Measurements from ENCODE around the gene AUH.

DNA sequence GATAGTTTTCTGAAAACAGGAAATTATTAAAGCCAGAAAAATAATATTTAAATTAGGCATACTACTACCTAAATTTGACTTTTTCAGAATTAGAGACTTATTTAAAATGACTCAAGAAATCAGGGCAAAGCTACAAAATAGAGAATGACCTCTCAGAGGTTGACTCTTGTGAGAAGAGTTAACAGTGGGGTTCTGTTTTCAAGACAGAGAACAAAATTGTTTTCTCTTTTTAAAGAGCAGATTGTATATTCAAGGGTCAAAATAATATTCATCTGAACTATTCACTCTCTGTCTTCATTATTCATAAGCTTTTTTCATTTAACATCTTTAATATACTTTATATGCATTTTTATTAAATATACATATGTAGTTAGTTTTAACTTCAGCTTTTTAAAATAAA is 21.9 kb upstream of the AUH start:
- TF ChIP-seq FOXM1 (IDR thresholded peaks at IDR 0.05; ENCODE audit: borderline replicate concordance) (no peak), ARNT (IDR thresholded peaks at IDR 0.05) (no peak), HDGF (IDR thresholded peaks at IDR 0.05; ENCODE audit: borderline replicate concordance) (no peak), SUZ12 (IDR thresholded peaks at IDR 0.05) (no peak), TARDBP (IDR thresholded peaks at IDR 0.05) (no peak), SP1 (IDR thresholded peaks at IDR 0.05) (no peak), ELF4 (IDR thresholded peaks at IDR 0.05) (no peak), L3MBTL2 (conservative IDR thresholded peaks at IDR 0.05) (no peak), LEF1 (IDR thresholded peaks at IDR 0.05; ENCODE audit: borderline replicate concordance) (no peak), ZNF384 (IDR thresholded peaks at IDR 0.05) (no peak), BHLHE40 (IDR thresholded peaks at IDR 0.05; ENCODE audit: borderline replicate concordance) (no peak)
- TF ChIP-seq, protein P1, sequence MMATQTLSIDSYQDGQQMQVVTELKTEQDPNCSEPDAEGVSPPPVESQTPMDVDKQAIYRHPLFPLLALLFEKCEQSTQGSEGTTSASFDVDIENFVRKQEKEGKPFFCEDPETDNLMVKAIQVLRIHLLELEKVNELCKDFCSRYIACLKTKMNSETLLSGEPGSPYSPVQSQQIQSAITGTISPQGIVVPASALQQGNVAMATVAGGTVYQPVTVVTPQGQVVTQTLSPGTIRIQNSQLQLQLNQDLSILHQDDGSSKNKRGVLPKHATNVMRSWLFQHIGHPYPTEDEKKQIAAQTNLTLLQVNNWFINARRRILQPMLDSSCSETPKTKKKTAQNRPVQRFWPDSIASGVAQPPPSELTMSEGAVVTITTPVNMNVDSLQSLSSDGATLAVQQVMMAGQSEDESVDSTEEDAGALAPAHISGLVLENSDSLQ (IDR thresholded peaks at IDR 0.05), result no peak

Measured in HEK293T (cell line).